ENCODE data around the gene EML3.
"Not testable (repeated sequence)": the region's sequence is repeated elsewhere in the genome, so short reads cannot be mapped to it uniquely, and the experiment has no call there.

DNA sequence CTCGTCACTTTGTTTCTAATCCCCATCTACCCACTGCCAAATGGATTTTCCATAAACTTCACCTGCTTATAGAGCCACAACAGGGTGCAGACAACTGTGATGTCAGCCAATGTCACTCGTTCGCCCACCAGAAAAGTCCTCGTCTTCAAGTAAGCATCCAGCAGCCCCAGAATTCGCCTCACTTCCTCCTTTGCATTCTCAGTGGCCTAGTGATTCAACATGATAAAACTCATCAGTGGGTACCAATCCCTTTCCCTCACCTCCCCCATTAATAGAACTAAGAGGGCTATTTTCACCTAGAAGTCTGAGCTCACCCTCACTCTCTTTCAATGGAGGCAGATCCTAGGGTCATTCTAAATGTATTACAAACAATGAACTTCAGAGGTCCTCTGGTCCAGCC is 41.7 kb downstream of the EML3 start:
- TF ChIP-seq, protein P1, sequence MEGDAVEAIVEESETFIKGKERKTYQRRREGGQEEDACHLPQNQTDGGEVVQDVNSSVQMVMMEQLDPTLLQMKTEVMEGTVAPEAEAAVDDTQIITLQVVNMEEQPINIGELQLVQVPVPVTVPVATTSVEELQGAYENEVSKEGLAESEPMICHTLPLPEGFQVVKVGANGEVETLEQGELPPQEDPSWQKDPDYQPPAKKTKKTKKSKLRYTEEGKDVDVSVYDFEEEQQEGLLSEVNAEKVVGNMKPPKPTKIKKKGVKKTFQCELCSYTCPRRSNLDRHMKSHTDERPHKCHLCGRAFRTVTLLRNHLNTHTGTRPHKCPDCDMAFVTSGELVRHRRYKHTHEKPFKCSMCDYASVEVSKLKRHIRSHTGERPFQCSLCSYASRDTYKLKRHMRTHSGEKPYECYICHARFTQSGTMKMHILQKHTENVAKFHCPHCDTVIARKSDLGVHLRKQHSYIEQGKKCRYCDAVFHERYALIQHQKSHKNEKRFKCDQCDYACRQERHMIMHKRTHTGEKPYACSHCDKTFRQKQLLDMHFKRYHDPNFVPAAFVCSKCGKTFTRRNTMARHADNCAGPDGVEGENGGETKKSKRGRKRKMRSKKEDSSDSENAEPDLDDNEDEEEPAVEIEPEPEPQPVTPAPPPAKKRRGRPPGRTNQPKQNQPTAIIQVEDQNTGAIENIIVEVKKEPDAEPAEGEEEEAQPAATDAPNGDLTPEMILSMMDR (IDR thresholded peaks at IDR 0.05), result not testable (repeated sequence)
- not testable (repeated sequence) for TF ChIP-seq POLR2A (IDR thresholded peaks at IDR 0.05)

All from testis (tissue), 2 donors.